SK-N-MC (cell line): Measurements from ENCODE around the gene MFAP5.

ENCODE experiments used
- DNase-seq: peaks from one replicate; pipeline ENCODE4 v3.0.0-alpha.2; 2011; ENCODE audit warnings: low read depth, low spot score
- H3K27ac ChIP-seq: fragments of 200-600 bp; sonication (generic); 2 replicates; pipeline ENCODE4 v1.5.1; 2016; ENCODE audit warnings: mixed run types
- H3K36me3 ChIP-seq: fragments of 200-600 bp; sonication (generic); 2 replicates; pipeline ENCODE4 v1.6.1; 2017; ENCODE audit warnings: antibody characterized with exemption, low read length, mixed read lengths; ENCODE audit not compliant: insufficient read depth
- H3K4me3 ChIP-seq: fragments of 200-600 bp; sonication (generic); 2 replicates; pipeline ENCODE4 v1.5.1; 2016
- H3K9ac ChIP-seq: fragments of 200-600 bp; sonication (generic); 2 replicates; pipeline ENCODE4 v1.8.0; 2017; ENCODE audit warnings: mixed run types, mixed read lengths; ENCODE audit not compliant: insufficient read length
- H3K9me3 ChIP-seq: fragments of 200-600 bp; sonication (generic); 2 replicates; pipeline ENCODE4 v1.6.1; 2017; ENCODE audit warnings: low read depth, mild to moderate bottlenecking, antibody characterized with exemption, low read length, moderate library complexity, mixed read lengths
- EZH2 ChIP-seq: fragments of 200-600 bp; sonication (generic); IDR thresholded peaks from one replicate; pipeline ENCODE4 v1.6.1; 2017; ENCODE audit warnings: antibody characterized with exemption
- FOXP2 ChIP-seq: optimal IDR thresholded peaks from 2 replicates; pipeline ENCODE3; 2011; ENCODE audit warnings: mild to moderate bottlenecking, moderate library complexity; ENCODE audit not compliant: insufficient read depth; ENCODE audit errors: extremely low read length, control extremely low read depth
- POLR2AphosphoS5 ChIP-seq: IDR thresholded peaks from 2 replicates; pipeline ENCODE4 v1.6.1; 2012; ENCODE audit warnings: mild to moderate bottlenecking, low read depth, low read length, borderline replicate concordance

Gene MFAP5

GRCh38 chr12:8603856-8604255 is 58.8 kb downstream of the MFAP5 start:
- DNase-seq = no peak
- no peak overlapping the region for H3K9ac ChIP-seq
- no peaks in the 10 kb centered on the region for H3K9me3 ChIP-seq
- no peaks in the 10 kb centered on the region for H3K36me3 ChIP-seq
- H3K27ac ChIP-seq = no peak overlapping the region
- no peak for TF ChIP-seq POLR2AphosphoS5
- no peak overlapping the region for H3K4me3 ChIP-seq

- TF ChIP-seq FOXP2 (no peak), POLR2AphosphoS5 (no peak), EZH2 (no peak)
Measured at GRCh38 chr12:8603286-8603685, 59.3 kb downstream of the MFAP5 start.

GRCh38 chr12:8596561-8596960 is 66.1 kb downstream of the MFAP5 start:
- H3K9me3 ChIP-seq = no peaks in the 10 kb centered on the region
- no peak overlapping the region for H3K4me3 ChIP-seq
- TF ChIP-seq FOXP2 (no peak), EZH2 (no peak), POLR2AphosphoS5 (no peak)
- no peaks in the 10 kb centered on the region for H3K36me3 ChIP-seq
- DNase-seq = no peak
- H3K27ac ChIP-seq = no peak overlapping the region
- H3K9ac ChIP-seq = no peak overlapping the region

More at GRCh38 chr12:8603286-8603685, 59.3 kb downstream of the MFAP5 start:
- H3K4me3 ChIP-seq = no peak overlapping the region
- H3K36me3 ChIP-seq = no peaks in the 10 kb centered on the region
- no peak overlapping the region for H3K9ac ChIP-seq
- DNase-seq = no peak
- H3K9me3 ChIP-seq = no peaks in the 10 kb centered on the region
- H3K27ac ChIP-seq = no peak overlapping the region
